Calu3 (cell line): Measurements from ENCODE around the gene STAC. TPM values are rescaled to one million over a fixed set of nuclear protein-coding genes. Genes with fewer than 3 reads are reported as not detected.
"Not testable (repeated sequence)": the region's sequence is repeated elsewhere in the genome, so short reads cannot be mapped to it uniquely, and the experiment has no call there.

Source experiments
- BruUV-seq: library from RNA; stranded (reverse); fragments of 400-500 nt; replicated peaks from 2 replicates; lab custom pipeline; 2021; lab: Mats Ljungman, UMichigan
- CTCF ChIA-PET: fragments of 300-600 bp; sonication (Branson Sonifier 250); formaldehyde crosslinking; loops from one replicate; lab custom pipeline; 2022; ENCODE audit warnings: antibody characterized with exemption; lab: Charles Lee
- DNase-seq: peaks from one replicate; pipeline ENCODE4 v3.0.0; 2022
- H3K27ac Mint-ChIP-seq: one replicate; pipeline ENCODE4 v1.8.0; 2022; ENCODE audit warnings: mixed read lengths; ENCODE audit not compliant: unreplicated experiment
- H3K27me3 Mint-ChIP-seq: one replicate; pipeline ENCODE4 v1.8.0; 2022; ENCODE audit warnings: mixed read lengths; ENCODE audit not compliant: unreplicated experiment
- H3K36me3 Mint-ChIP-seq: one replicate; pipeline ENCODE4 v1.8.0; 2022; ENCODE audit warnings: mild to moderate bottlenecking, moderate library complexity, mixed read lengths; ENCODE audit not compliant: insufficient read depth, unreplicated experiment
- H3K4me1 Mint-ChIP-seq: one replicate; pipeline ENCODE4 v1.8.0; 2022; ENCODE audit warnings: mild to moderate bottlenecking, low read depth, mixed read lengths; ENCODE audit not compliant: unreplicated experiment
- H3K4me3 Mint-ChIP-seq: one replicate; pipeline ENCODE4 v1.8.0; 2022; ENCODE audit warnings: mild to moderate bottlenecking, low read depth, moderate library complexity, mixed read lengths; ENCODE audit not compliant: unreplicated experiment
- H3K9me3 Mint-ChIP-seq: one replicate; pipeline ENCODE4 v1.8.0; 2022; ENCODE audit warnings: low read depth, mixed read lengths; ENCODE audit not compliant: unreplicated experiment
- CTCF ChIP-seq: fragments of 200-600 bp; IDR thresholded peaks from one replicate; pipeline ENCODE4 v1.8.0; 2022; ENCODE audit warnings: antibody characterized with exemption; ENCODE audit not compliant: unreplicated experiment
- intact Hi-C: fragments of 100-400 bp; cut with micrococcal nuclease; formaldehyde crosslinking; loops from one replicate; pipeline ENCODE4 v1.10.0; 2022; ENCODE audit not compliant: unreplicated experiment
- total RNA-seq: library from RNA; stranded (reverse); gene quantifications from 2 replicates; pipeline ENCODE4 v1.2.3, GENCODE V29; 2022

STAC gene
- total RNA-seq, 1 experiment from 2014 or later, result 12.8 TPM

- BruUV-seq, result no TSS peak
- CTCF ChIA-PET, result no interaction called here
- TF ChIP-seq CTCF, result no peak
- Mint-ChIP-seq H3K27ac (no peak overlapping the region), H3K4me1 (no peaks in the 10 kb centered on the region), H3K9me3 (no peaks in the 10 kb centered on the region), H3K4me3 (no peak overlapping the region), H3K27me3 (no peaks in the 10 kb centered on the region), H3K36me3 (no peaks in the 10 kb centered on the region)
- intact Hi-C loops, result no loop called here
- no peak for DNase-seq
These were observed 116.7 kb downstream of the STAC start for GRCh38 chr3:36496684-36497633.

GRCh38 chr3:36500053-36500452 is 119.7 kb downstream of the STAC start:
- intact Hi-C loops, result not testable (repeated sequence)

GRCh38 chr3:36501616-36502015 is 121.3 kb downstream of the STAC start:
- no TSS peak for BruUV-seq
- no peaks in the 10 kb centered on the region for H3K4me1 Mint-ChIP-seq

More at GRCh38 chr3:36500053-36500452, 119.7 kb downstream of the STAC start:
- DNase-seq, H3K27ac Mint-ChIP-seq, H3K9me3 Mint-ChIP-seq, BruUV-seq, H3K4me3 Mint-ChIP-seq, H3K36me3 Mint-ChIP-seq, CTCF ChIA-PET, H3K4me1 Mint-ChIP-seq, H3K27me3 Mint-ChIP-seq: not testable (repeated sequence)

GRCh38 chr3:36505393-36505792 is 125.1 kb downstream of the STAC start:
- BruUV-seq, result no TSS peak
- no peaks in the 10 kb centered on the region for H3K27me3 Mint-ChIP-seq
- no peak overlapping the region for H3K27ac Mint-ChIP-seq
- intact Hi-C loops, result no loop called here
- peaks cover 4% of the 10 kb centered on the region for H3K9me3 Mint-ChIP-seq
- H3K4me3 Mint-ChIP-seq, result no peak overlapping the region
- H3K4me1 Mint-ChIP-seq, result no peaks in the 10 kb centered on the region
- H3K36me3 Mint-ChIP-seq, result no peaks in the 10 kb centered on the region
- DNase-seq, result no peak
- TF ChIP-seq CTCF, result no peak
- CTCF ChIA-PET, result no interaction called here

More at GRCh38 chr3:36501616-36502015, 121.3 kb downstream of the STAC start:
- no peak for TF ChIP-seq CTCF
- intact Hi-C loops, result no loop called here
- Mint-ChIP-seq H3K27ac (no peak overlapping the region), H3K36me3 (no peaks in the 10 kb centered on the region), H3K9me3 (no peaks in the 10 kb centered on the region), H3K4me3 (no peak overlapping the region), H3K27me3 (no peaks in the 10 kb centered on the region)
- DNase-seq, result no peak
- CTCF ChIA-PET, result no interaction called here
